IMR-90 (cell line): ENCODE data around the gene DLG5. TPM values are rescaled to one million over a fixed set of nuclear protein-coding genes. Genes with fewer than 3 reads are reported as not detected.

Experiments
- ATAC-seq: fragments of 200-7000 bp; cut with Tn5 transposase; 2 replicates; pipeline ENCODE4 v1.9.1; 2020; ENCODE audit warnings: low read depth, mild to moderate bottlenecking, moderate library complexity
- BruUV-seq: library from RNA; stranded (reverse); fragments of 400-500 nt; replicated peaks from 2 replicates; lab custom pipeline; 2021; lab: Mats Ljungman, UMichigan
- CTCF ChIA-PET: fragments of 300-600 bp; formaldehyde crosslinking; extraction: SDS; loops from one replicate; lab custom pipeline; 2021; ENCODE audit warnings: antibody characterized with exemption; lab: Yijun Ruan, JAX
- POLR2A ChIA-PET: fragments of 300-600 bp; sonication (Branson Sonifier 250); formaldehyde crosslinking; loops from one replicate; lab custom pipeline; 2022; ENCODE audit warnings: antibody characterized with exemption; ENCODE audit not compliant: unreplicated experiment; lab: Charles Lee
- DNase-seq: peaks from one replicate; pipeline ENCODE4 v3.0.0; 2013
- H2AFZ ChIP-seq: replicated peaks from 2 replicates; pipeline ENCODE3; 2013; ENCODE audit warnings: low read length, mild to moderate bottlenecking; ENCODE audit not compliant: poor library complexity
- H2AK5ac ChIP-seq: 2 replicates; pipeline ENCODE4 v1.6.1; 2013; ENCODE audit warnings: low read depth, low read length, inconsistent platforms
- H2AK9ac ChIP-seq: replicated peaks from 2 replicates; pipeline ENCODE3; 2013; ENCODE audit warnings: mild to moderate bottlenecking, low read depth, low read length, moderate library complexity; ENCODE audit not compliant: poor library complexity
- H2BK120ac ChIP-seq: 2 replicates; pipeline ENCODE4 v1.6.1; 2013; ENCODE audit warnings: low read depth, low read length, inconsistent platforms
- H2BK15ac ChIP-seq: 3 replicates; pipeline ENCODE4 v1.6.1; 2013; ENCODE audit warnings: low read depth, low read length, inconsistent platforms
- H2BK20ac ChIP-seq: 2 replicates; pipeline ENCODE4 v1.6.1; 2013; ENCODE audit warnings: low read depth, mild to moderate bottlenecking, inconsistent platforms, low read length, moderate library complexity
- H2BK5ac ChIP-seq: 2 replicates; pipeline ENCODE4 v1.6.1; 2013; ENCODE audit warnings: mild to moderate bottlenecking, low read depth, low read length, inconsistent platforms; ENCODE audit not compliant: poor library complexity, severe bottlenecking
- H3K14ac ChIP-seq: replicated peaks from 2 replicates; pipeline ENCODE4 v1.6.1; 2013; ENCODE audit warnings: low read depth, low read length, inconsistent platforms
- H3K18ac ChIP-seq: 2 replicates; pipeline ENCODE4 v1.6.1; 2013; ENCODE audit warnings: low read depth, low read length, control low read depth
- H3K23ac ChIP-seq: 2 replicates; pipeline ENCODE4 v1.6.1; 2013; ENCODE audit warnings: low read depth, low read length, inconsistent platforms
- H3K27ac ChIP-seq: 2 replicates; pipeline ENCODE4 v1.5.1; 2013; ENCODE audit warnings: mild to moderate bottlenecking, control low read depth, low read length; ENCODE audit not compliant: insufficient read depth
- H3K27me3 ChIP-seq: 2 replicates; pipeline ENCODE4 v1.6.1; 2013; ENCODE audit warnings: low read length; ENCODE audit not compliant: control insufficient read depth, insufficient read depth
- H3K36me3 ChIP-seq: 2 replicates; pipeline ENCODE4 v1.6.1; 2013; ENCODE audit warnings: low read length, mixed read lengths; ENCODE audit not compliant: control insufficient read depth, insufficient read depth
- H3K4ac ChIP-seq: 2 replicates; pipeline ENCODE4 v1.6.1; 2013; ENCODE audit warnings: low read depth, low read length, inconsistent platforms
- H3K4me1 ChIP-seq: 2 replicates; pipeline ENCODE4 v1.6.1; 2013; ENCODE audit warnings: low read length, mixed read lengths; ENCODE audit not compliant: control insufficient read depth, insufficient read depth
- H3K4me2 ChIP-seq: 2 replicates; pipeline ENCODE4 v1.6.1; 2013; ENCODE audit warnings: low read depth, mild to moderate bottlenecking, control low read depth, low read length, moderate library complexity
- H3K4me3 ChIP-seq: 2 replicates; pipeline ENCODE4 v1.5.1; 2013; ENCODE audit warnings: low read depth, mild to moderate bottlenecking, control low read depth, low read length, moderate library complexity; ENCODE audit not compliant: insufficient read depth
- H3K56ac ChIP-seq: 2 replicates; pipeline ENCODE4 v1.6.1; 2013; ENCODE audit warnings: low read length, inconsistent platforms; ENCODE audit not compliant: insufficient read depth; ENCODE audit errors: extremely low read depth
- H3K79me1 ChIP-seq, 2 experiments: 2 replicates each; pipeline ENCODE4 v1.6.1; 2013; ENCODE audit warnings: low read length in 2 of 2, inconsistent platforms in 1 of 2, low read depth in 1 of 2
- H3K9ac ChIP-seq: 2 replicates; pipeline ENCODE4 v1.6.1; 2013; ENCODE audit warnings: low read depth, low read length, control low read depth
- H3K9me1 ChIP-seq: 2 replicates; pipeline ENCODE4 v1.6.1; 2013; ENCODE audit warnings: low read length, inconsistent platforms; ENCODE audit not compliant: insufficient read depth
- H3K9me3 ChIP-seq: 2 replicates; pipeline ENCODE4 v1.6.1; 2013; ENCODE audit warnings: low read length; ENCODE audit not compliant: control insufficient read depth, insufficient read depth
- H4K20me1 ChIP-seq: 2 replicates; pipeline ENCODE4 v1.6.1; 2013; ENCODE audit warnings: low read length, inconsistent platforms; ENCODE audit not compliant: insufficient read depth
- H4K5ac ChIP-seq: 2 replicates; pipeline ENCODE4 v1.6.1; 2013; ENCODE audit warnings: mild to moderate bottlenecking, low read depth, low read length, control low read depth
- H4K8ac ChIP-seq, 2 experiments: 2 replicates each; pipeline ENCODE4 v1.6.1; 2013; ENCODE audit warnings: low read depth in 2 of 2, low read length in 2 of 2, control low read depth in 1 of 2, inconsistent platforms in 1 of 2
- H4K91ac ChIP-seq: 2 replicates; pipeline ENCODE4 v1.6.1; 2013; ENCODE audit warnings: low read depth, low read length, inconsistent platforms; ENCODE audit not compliant: insufficient read depth
- CEBPB ChIP-seq: IDR thresholded peaks from 2 replicates; pipeline ENCODE4 v1.6.1; 2012; ENCODE audit warnings: low read depth, low read length, improper control_type of control experiment
- CTCF ChIP-seq: conservative IDR thresholded peaks from 2 replicates; pipeline ENCODE4 v1.5.1; 2012; ENCODE audit warnings: mild to moderate bottlenecking, low read depth, low read length, improper control_type of control experiment
- ELK1 ChIP-seq: fragments of 150-350 bp; IDR thresholded peaks from 2 replicates; pipeline ENCODE4 v1.6.1; 2016; ENCODE audit warnings: low read depth, mild to moderate bottlenecking, low read length, moderate library complexity, borderline replicate concordance
- FOS ChIP-seq: fragments of 150-350 bp; IDR thresholded peaks from 2 replicates; pipeline ENCODE4 v1.6.1; 2016; ENCODE audit warnings: low read depth, low read length
- MAFK ChIP-seq: IDR thresholded peaks from 2 replicates; pipeline ENCODE4 v1.6.1; 2012; ENCODE audit warnings: low read depth, low read length, improper control_type of control experiment
- NFE2L2 ChIP-seq: fragments of 150-350 bp; IDR thresholded peaks from 2 replicates; pipeline ENCODE4 v1.6.1; 2016; ENCODE audit warnings: low read depth, mild to moderate bottlenecking, low read length
- RAD21 ChIP-seq: IDR thresholded peaks from 2 replicates; pipeline ENCODE4 v1.6.1; 2012; ENCODE audit warnings: low read length, improper control_type of control experiment
- WGBS, 2 experiments: methylation state at CpG; one replicate each; pipeline versions ENCODE4 v1.1.5 to v1.1.7; 2013; ENCODE audit warnings: missing lambda C conversion rate in 2 of 2; ENCODE audit not compliant: insufficient read length in 1 of 2; ENCODE audit errors: extremely low coverage in 2 of 2; 5-methylcytosine and 5-hydroxymethylcytosine counted together
- dilution Hi-C: fragments of 300-500 bp; cut with HindIII; formaldehyde crosslinking; loops from one replicate; pipeline ENCODE4 v1.14.3; 2018; ENCODE audit warnings: low sequenced_read_pairs; ENCODE audit not compliant: unreplicated experiment
- in situ Hi-C: fragments of 300-500 bp; cut with MboI; formaldehyde crosslinking; loops from 3 replicates; pipeline ENCODE4 v1.14.3; 2019; ENCODE audit warnings: low sequenced_read_pairs, inconsistent platforms, mixed read lengths
- intact Hi-C: fragments of 100-400 bp; cut with micrococcal nuclease; formaldehyde crosslinking; loops from 2 replicates; pipeline ENCODE4 v1.10.0; 2022
- polyA plus RNA-seq, 3 experiments: library from polyadenylated mRNA; depleted of rRNA; stranded (reverse); fragments of >200 nt; gene quantifications; 2 replicates each; pipeline ENCODE4 v1.2.3, GENCODE V29; 2012; ENCODE audit warnings: low replicate concordance in 1 of 3
- total RNA-seq: library from RNA; depleted of rRNA; stranded (reverse); fragments of >200 nt; gene quantifications from 2 replicates; pipeline ENCODE4 v1.2.3, GENCODE V29; 2012

Gene DLG5
- total and polyA plus RNA-seq, 2 of the 4 experiments (the other 2 are of a cell fraction) = 12.7 to 28.7 TPM

- TF ChIP-seq CTCF (no peak), CEBPB (no peak), MAFK (no peak), ELK1 (no peak), FOS (no peak), NFE2L2 (no peak), RAD21 (no peak)
- intact Hi-C loops = no loop called here
- ATAC-seq = no peak
Measured at GRCh38 chr10:77821551-77821950, 105.0 kb downstream of the DLG5 start.

More at GRCh38 chr10:77821551-77821950, 105.0 kb downstream of the DLG5 start:
- Histone ChIP-seq H2AK5ac (no peak overlapping the region), H4K8ac (no peak overlapping the region), H3K23ac (no peak overlapping the region), H4K5ac (no peak overlapping the region), H2BK20ac (no peak overlapping the region), H2BK15ac (no peak overlapping the region), H3K14ac (no peak overlapping the region), H3K4me1 (no peaks in the 10 kb centered on the region), H4K20me1 (0 out of 2 replicates have a peak, but pooled peaks cover 4% of the 10 kb centered on the region), H2BK5ac (no peak overlapping the region), H3K9me3 (no peaks in the 10 kb centered on the region), H3K4me2 (no peak overlapping the region), H3K27ac (no peak overlapping the region), H2AK9ac (no peak overlapping the region), H4K91ac (no peak overlapping the region), H3K36me3 (peaks cover 65% of the 10 kb centered on the region), H3K4ac (no peak overlapping the region), H3K18ac (no peak overlapping the region), H3K27me3 (no peaks in the 10 kb centered on the region), H2AFZ (no peak overlapping the region), H3K79me1 (peaks cover 6 to 20% of the 10 kb centered on the region in 2 experiments), H3K4me3 (no peak overlapping the region), H3K9ac (no peak overlapping the region), H2BK120ac (no peak overlapping the region), H3K9me1 (0 out of 2 replicates have a peak, but pooled peaks cover 7% of the 10 kb centered on the region), H3K56ac (no peak overlapping the region)
- 82% methylated on average over 8 of the region's 12 CpGs; no CpG with 5 or more reads in 1 of the 2 experiments for WGBS, 2 experiments
- BruUV-seq = TSS peak; percentile 94
- in situ Hi-C loops = no loop called here
- dilution Hi-C loops = no loop called here
- CTCF ChIA-PET = no interaction called here
- POLR2A ChIA-PET = no interaction called here
- DNase-seq = no peak
